HG02759 (cell line): Measurements from ENCODE around the gene PLXNA4.
A peak's percentile ranks its signal among the peaks of the same experiment; 100 is the strongest.

ENCODE experiments used
- ATAC-seq: cut with Tn5 transposase; IDR thresholded peaks from one replicate; pipeline ENCODE4 v1.9.1; 2021; ENCODE audit warnings: mild to moderate bottlenecking, moderate library complexity; ENCODE audit not compliant: unreplicated experiment

Gene PLXNA4

GRCh38 chr7:132336797-132337196 is 239.5 kb downstream of the PLXNA4 start:
- ATAC-seq, result no peak

GRCh38 chr7:132333301-132333700 is 243.0 kb downstream of the PLXNA4 start:
- no peak for ATAC-seq

GRCh38 chr7:132328760-132329159 is 247.5 kb downstream of the PLXNA4 start:
- no peak for ATAC-seq

- ATAC-seq, result no peak
Measured at GRCh38 chr7:132328047-132328620, 248.1 kb downstream of the PLXNA4 start.

- no peak for ATAC-seq
Measured at GRCh38 chr7:132326878-132327589, 249.2 kb downstream of the PLXNA4 start.

GRCh38 chr7:132322970-132323369 is 253.3 kb downstream of the PLXNA4 start:
- ATAC-seq, result no peak

- no peak for ATAC-seq
Measured at GRCh38 chr7:132321387-132321786, 254.9 kb downstream of the PLXNA4 start.

- ATAC-seq, result no peak
Measured at GRCh38 chr7:132319481-132319880, 256.8 kb downstream of the PLXNA4 start.

GRCh38 chr7:132318352-132319318 is 257.6 kb downstream of the PLXNA4 start:
- peak; percentile 96 for ATAC-seq

- no peak for ATAC-seq
Measured at GRCh38 chr7:132317701-132318351, 258.4 kb downstream of the PLXNA4 start.

- ATAC-seq, result no peak
Measured at GRCh38 chr7:132312531-132313055, 263.7 kb downstream of the PLXNA4 start.

GRCh38 chr7:132311733-132312132 is 264.5 kb downstream of the PLXNA4 start:
- no peak for ATAC-seq

- no peak for ATAC-seq
Measured at GRCh38 chr7:132309102-132309805, 267.0 kb downstream of the PLXNA4 start.

GRCh38 chr7:132307465-132307864 is 268.8 kb downstream of the PLXNA4 start:
- ATAC-seq, result no peak

GRCh38 chr7:132300599-132301277 is 275.5 kb downstream of the PLXNA4 start:
- ATAC-seq, result no peak

GRCh38 chr7:132298790-132299189 is 277.5 kb downstream of the PLXNA4 start:
- ATAC-seq, result no peak

- ATAC-seq, result no peak
Measured at GRCh38 chr7:132296820-132297219, 279.4 kb downstream of the PLXNA4 start.

GRCh38 chr7:132295175-132295574 is 281.1 kb downstream of the PLXNA4 start:
- ATAC-seq, result no peak

GRCh38 chr7:132292803-132293202 is 283.5 kb downstream of the PLXNA4 start:
- no peak for ATAC-seq

GRCh38 chr7:132291481-132291880 is 284.8 kb downstream of the PLXNA4 start:
- no peak for ATAC-seq
